GM13977 (cell line): ENCODE measurements around the gene NRCAM.

ENCODE experiments used
- DNase-seq: peaks from one replicate; pipeline ENCODE4 v3.0.0; 2012; ENCODE audit warnings: low spot score
- in situ Hi-C: fragments of 300-500 bp; cut with MboI; formaldehyde crosslinking; loops from one replicate; pipeline ENCODE4 v1.12.0; 2022; ENCODE audit warnings: low sequenced_read_pairs, low pct_unique_long_range_greater_than_20kb, mixed read lengths, inconsistent platforms; ENCODE audit not compliant: unreplicated experiment
- TF ChIP-seq, protein P1 (sequence below): IDR thresholded peaks from 2 replicates; pipeline ENCODE4 v1.5.1; 2012; ENCODE audit warnings: mild to moderate bottlenecking, control low read depth; ENCODE audit not compliant: insufficient read depth; ENCODE audit errors: extremely low read depth, missing control alignments

Gene NRCAM

DNA sequence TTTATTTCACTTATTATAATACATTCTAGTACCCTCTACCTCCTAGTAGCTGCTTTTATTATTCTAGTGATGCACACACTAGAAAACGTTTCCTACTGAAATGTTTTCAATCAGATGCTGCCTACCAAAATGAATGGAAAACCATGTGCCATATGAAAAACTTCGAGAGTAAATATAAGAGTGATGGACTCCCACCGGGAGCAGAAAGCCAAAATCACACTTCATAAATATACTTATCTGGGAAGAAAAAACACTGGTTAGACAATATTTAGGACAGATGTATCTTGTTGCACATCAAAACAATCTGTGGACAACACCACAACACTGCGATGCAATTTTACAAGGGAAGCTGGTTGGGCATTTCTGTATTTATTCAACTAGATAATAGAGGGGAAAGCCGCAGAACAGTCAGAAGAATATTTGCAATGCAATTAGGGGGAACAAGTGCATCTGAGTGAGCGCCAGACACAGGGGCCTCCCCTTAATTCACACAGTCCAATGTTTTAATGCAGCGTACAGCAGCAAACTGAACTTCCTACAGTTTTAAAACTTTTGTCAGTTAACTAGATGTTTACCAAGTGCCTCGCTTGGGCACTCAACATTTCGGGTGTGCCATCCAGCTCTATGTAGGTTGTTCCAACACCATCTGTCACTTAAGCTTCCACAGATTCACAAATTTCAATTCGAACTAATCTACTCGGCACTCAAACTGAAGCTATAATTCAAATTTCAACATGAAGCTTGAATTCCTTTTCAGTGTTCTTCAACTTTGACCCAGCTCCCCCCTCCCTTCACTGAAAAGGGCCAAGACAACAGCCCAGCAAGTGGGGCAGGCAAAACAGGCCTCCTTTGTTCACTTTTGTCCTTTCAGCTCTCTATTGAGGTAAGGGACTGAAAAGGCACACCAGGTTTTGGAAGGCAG is 7.4 kb downstream of the NRCAM start:
- TF ChIP-seq, protein P1, sequence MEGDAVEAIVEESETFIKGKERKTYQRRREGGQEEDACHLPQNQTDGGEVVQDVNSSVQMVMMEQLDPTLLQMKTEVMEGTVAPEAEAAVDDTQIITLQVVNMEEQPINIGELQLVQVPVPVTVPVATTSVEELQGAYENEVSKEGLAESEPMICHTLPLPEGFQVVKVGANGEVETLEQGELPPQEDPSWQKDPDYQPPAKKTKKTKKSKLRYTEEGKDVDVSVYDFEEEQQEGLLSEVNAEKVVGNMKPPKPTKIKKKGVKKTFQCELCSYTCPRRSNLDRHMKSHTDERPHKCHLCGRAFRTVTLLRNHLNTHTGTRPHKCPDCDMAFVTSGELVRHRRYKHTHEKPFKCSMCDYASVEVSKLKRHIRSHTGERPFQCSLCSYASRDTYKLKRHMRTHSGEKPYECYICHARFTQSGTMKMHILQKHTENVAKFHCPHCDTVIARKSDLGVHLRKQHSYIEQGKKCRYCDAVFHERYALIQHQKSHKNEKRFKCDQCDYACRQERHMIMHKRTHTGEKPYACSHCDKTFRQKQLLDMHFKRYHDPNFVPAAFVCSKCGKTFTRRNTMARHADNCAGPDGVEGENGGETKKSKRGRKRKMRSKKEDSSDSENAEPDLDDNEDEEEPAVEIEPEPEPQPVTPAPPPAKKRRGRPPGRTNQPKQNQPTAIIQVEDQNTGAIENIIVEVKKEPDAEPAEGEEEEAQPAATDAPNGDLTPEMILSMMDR: no peak
- in situ Hi-C loops: no loop called here

DNA sequence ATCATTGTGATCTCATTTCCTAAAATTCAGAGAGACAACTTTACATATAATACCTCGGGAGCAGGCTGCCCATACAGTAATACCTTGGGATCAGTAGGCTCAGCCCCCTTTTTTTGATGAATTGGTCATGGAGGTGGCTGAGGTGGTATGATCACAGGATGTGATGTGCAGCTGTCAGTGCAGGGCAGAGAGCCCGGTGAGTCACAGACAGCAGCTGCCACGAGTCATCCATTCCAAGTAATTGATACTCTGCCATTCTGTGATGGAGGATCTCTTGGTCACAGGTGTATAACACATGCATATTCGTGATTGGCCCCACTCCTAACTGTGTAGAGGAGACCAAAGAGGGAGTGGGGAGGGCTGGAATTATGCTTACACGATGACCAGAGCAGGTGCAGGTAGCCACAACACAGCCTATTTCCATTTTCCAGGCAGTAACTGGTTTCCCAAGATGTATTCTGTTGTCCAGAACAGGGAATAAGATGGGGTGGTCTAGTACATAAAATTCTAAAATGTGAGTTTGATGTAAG is 14.1 kb downstream of the NRCAM start:
- no peak for DNase-seq
- in situ Hi-C loops: no loop called here
- TF ChIP-seq, protein P1: no peak

More for the DNA sequence above, 7.4 kb downstream of the NRCAM start:
- DNase-seq: no peak

GRCh38 chr7:108441392-108441955 is 14.8 kb downstream of the NRCAM start:
- TF ChIP-seq, protein P1: no peak
- no peak for DNase-seq
- in situ Hi-C loops: no loop called here

GRCh38 chr7:108440613-108441012 is 15.6 kb downstream of the NRCAM start:
- in situ Hi-C loops: no loop called here
- TF ChIP-seq, protein P1: no peak
- DNase-seq: no peak

DNA sequence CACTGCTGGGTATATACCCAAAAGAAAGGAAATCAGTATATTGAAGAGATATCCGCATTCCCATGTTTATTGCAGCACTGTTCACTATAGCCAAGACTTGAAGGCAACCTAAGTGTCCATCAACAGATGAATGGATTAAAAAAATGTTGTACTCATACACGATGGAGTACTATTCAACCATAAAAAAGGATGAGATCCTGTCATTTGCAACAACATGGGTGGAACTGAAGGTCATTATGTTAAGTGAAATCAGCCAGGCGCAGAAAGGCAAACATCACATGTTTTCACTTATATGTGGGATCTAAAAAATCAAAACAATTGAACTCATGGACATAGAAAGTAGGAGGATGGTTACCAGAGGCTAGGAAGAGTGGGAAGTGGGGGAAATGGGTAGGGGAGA is 19.3 kb downstream of the NRCAM start:
- in situ Hi-C loops: no loop called here
- DNase-seq: no peak
- TF ChIP-seq, protein P1: no peak

DNA sequence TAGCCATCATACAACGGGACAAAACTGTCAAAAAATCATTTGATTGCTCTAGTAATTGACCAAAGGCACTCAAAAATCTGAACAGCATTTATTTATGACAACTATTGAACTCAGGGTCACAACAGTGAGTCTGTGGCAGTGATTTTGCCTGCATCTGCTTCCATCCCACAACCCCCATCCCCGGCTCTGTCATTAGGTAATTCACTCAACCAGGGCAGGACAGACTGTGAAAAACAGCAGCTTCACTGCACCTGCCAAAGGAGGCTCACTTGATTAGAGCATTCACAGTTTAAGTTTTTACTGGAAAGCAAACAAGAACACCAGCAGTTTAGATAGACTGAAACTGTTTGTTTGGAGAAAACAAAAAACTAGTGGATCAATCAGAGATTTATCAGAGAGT is 22.2 kb downstream of the NRCAM start:
- TF ChIP-seq, protein P1: no peak
- no peak for DNase-seq
- in situ Hi-C loops: no loop called here
